NCI-H146 treated with DMSO at 0.1 percent for 48 hours (cell line): ENCODE results near the gene CYP46A1.

Source experiments
- DNase-seq: peaks from one replicate; lab custom pipeline; 2025; ENCODE audit not compliant: unreplicated experiment; lab: John Stamatoyannopoulos, UW

CYP46A1 gene

GRCh38 chr14:99686557-99687283 lies 2.6 kb downstream of the CYP46A1 start:
- DNase-seq = no peak

- DNase-seq = no peak
These were observed 3.4 kb downstream of the CYP46A1 start for GRCh38 chr14:99687284-99688209.

GRCh38 chr14:99688210-99688581 lies 4.1 kb downstream of the CYP46A1 start:
- DNase-seq = no peak

GRCh38 chr14:99688629-99689028 lies 4.5 kb downstream of the CYP46A1 start:
- DNase-seq = no peak

- DNase-seq = no peak
These were observed 5.5 kb downstream of the CYP46A1 start for GRCh38 chr14:99689266-99690236.

GRCh38 chr14:99690636-99691035 lies 6.5 kb downstream of the CYP46A1 start:
- DNase-seq = no peak

GRCh38 chr14:99691111-99691885 lies 7.2 kb downstream of the CYP46A1 start:
- DNase-seq = no peak

GRCh38 chr14:99693918-99694317 lies 9.8 kb downstream of the CYP46A1 start:
- DNase-seq = no peak

GRCh38 chr14:99696929-99697328 lies 12.8 kb downstream of the CYP46A1 start:
- no peak for DNase-seq

GRCh38 chr14:99698236-99698635 lies 14.1 kb downstream of the CYP46A1 start:
- DNase-seq = no peak

GRCh38 chr14:99698642-99699041 lies 14.5 kb downstream of the CYP46A1 start:
- no peak for DNase-seq

- DNase-seq = no peak
These were observed 15.1 kb downstream of the CYP46A1 start for GRCh38 chr14:99699085-99699760.

- no peak for DNase-seq
These were observed 15.8 kb downstream of the CYP46A1 start for GRCh38 chr14:99699861-99700260.

GRCh38 chr14:99700379-99700778 lies 16.3 kb downstream of the CYP46A1 start:
- no peak for DNase-seq

GRCh38 chr14:99701260-99701659 lies 17.2 kb downstream of the CYP46A1 start:
- DNase-seq = no peak

- no peak for DNase-seq
These were observed 18.0 kb downstream of the CYP46A1 start for GRCh38 chr14:99702115-99702514.

- no peak for DNase-seq
These were observed 19.3 kb downstream of the CYP46A1 start for GRCh38 chr14:99703381-99703780.

GRCh38 chr14:99704037-99704436 lies 19.9 kb downstream of the CYP46A1 start:
- no peak for DNase-seq

- DNase-seq = no peak
These were observed 22.2 kb downstream of the CYP46A1 start for GRCh38 chr14:99706107-99706900.
